Activated CD8-positive, alpha-beta memory T cell treated with anti-CD3 and anti-CD28 coated beads, Interleukin-2, amount 50 U/mL, for 1 hour (primary cell): ENCODE measurements around the gene LEKR1.

Experiments
- DNase-seq: peaks from one replicate; pipeline ENCODE4 v3.0.0-alpha.2; 2020; ENCODE audit errors: extremely low read depth

The LEKR1 gene

GRCh38 chr3:157079676-157080369 lies 253.7 kb downstream of the LEKR1 start:
- DNase-seq = no peak

- DNase-seq = peak; percentile 77
Measured at GRCh38 chr3:157081626-157082210, 255.6 kb downstream of the LEKR1 start.

GRCh38 chr3:157082305-157082982 lies 256.3 kb downstream of the LEKR1 start:
- no peak for DNase-seq

- no peak for DNase-seq
Measured at GRCh38 chr3:157083824-157084223, 257.7 kb downstream of the LEKR1 start.

GRCh38 chr3:157086060-157086750 lies 260.1 kb downstream of the LEKR1 start:
- no peak for DNase-seq

GRCh38 chr3:157086775-157087174 lies 260.6 kb downstream of the LEKR1 start:
- no peak for DNase-seq

GRCh38 chr3:157087373-157087772 lies 261.2 kb downstream of the LEKR1 start:
- no peak for DNase-seq

GRCh38 chr3:157087780-157088600 lies 261.8 kb downstream of the LEKR1 start:
- no peak for DNase-seq

GRCh38 chr3:157088601-157089454 lies 262.7 kb downstream of the LEKR1 start:
- DNase-seq = peak; percentile 76

- peak; percentile 22 for DNase-seq
Measured at GRCh38 chr3:157089455-157090221, 263.5 kb downstream of the LEKR1 start.

GRCh38 chr3:157091083-157091833 lies 265.1 kb downstream of the LEKR1 start:
- DNase-seq = no peak

GRCh38 chr3:157092230-157092629 lies 266.1 kb downstream of the LEKR1 start:
- DNase-seq = no peak

- no peak for DNase-seq
Measured at GRCh38 chr3:157093096-157093495, 266.9 kb downstream of the LEKR1 start.

- DNase-seq = no peak
Measured at GRCh38 chr3:157094301-157094700, 268.1 kb downstream of the LEKR1 start.

GRCh38 chr3:157094751-157095480 lies 268.8 kb downstream of the LEKR1 start:
- no peak for DNase-seq
